Choroid plexus epithelial cell (primary cell): ENCODE data around the gene TMEM255B.

Source experiments
- DNase-seq: peaks from one replicate; pipeline ENCODE4 v3.0.0-alpha.2; 2010; ENCODE audit warnings: low read depth
- H3K4me3 ChIP-seq: 2 replicates; pipeline ENCODE4 v1.5.1; 2011; ENCODE audit warnings: low read depth, mild to moderate bottlenecking, control low read depth, low read length, moderate library complexity
- TF ChIP-seq, protein P1 (sequence below): conservative IDR thresholded peaks from 2 replicates; pipeline ENCODE4 v1.5.1; 2011; ENCODE audit warnings: low read depth, mild to moderate bottlenecking, control low read depth, inconsistent platforms, low read length, moderate library complexity

TMEM255B gene

DNA sequence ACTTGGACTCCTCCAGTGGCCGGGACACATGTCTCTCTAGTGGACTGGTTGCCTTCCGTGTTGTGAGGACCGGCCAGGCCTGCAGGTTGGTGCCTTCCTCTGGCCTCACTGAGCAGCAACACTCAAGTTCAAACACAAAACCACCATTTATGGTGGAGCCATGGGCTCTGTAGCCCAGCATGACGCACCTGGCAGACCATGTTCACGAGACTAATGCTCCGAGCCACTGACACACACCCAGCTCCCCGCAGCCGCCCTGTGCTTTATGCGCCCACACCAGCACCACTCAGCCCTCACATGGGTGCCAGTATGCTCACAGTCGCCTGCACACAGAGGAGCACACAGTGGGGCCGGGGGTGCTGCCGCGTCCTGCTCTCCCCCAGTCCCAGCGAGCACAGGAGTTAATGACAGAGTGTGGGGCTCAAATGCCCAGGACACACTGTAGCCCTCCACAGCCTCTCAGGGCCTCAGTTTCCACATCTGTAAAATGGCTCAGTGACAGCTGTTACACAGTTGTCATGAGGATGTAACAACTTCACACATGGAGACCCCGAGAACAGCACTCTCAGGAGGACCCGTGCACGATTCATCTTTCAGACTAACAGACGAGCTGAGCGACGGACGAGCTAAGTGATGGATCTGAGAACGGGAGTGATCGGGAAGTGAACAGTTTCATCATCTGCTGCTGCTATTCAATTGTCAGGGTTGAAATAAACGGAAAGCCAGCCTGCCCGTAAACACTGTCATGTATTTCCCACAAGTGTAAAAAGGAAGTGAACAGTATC is 97.1 kb downstream of the TMEM255B start:
- H3K4me3 ChIP-seq: no peak overlapping the region
- no peak for DNase-seq
- TF ChIP-seq, protein P1, sequence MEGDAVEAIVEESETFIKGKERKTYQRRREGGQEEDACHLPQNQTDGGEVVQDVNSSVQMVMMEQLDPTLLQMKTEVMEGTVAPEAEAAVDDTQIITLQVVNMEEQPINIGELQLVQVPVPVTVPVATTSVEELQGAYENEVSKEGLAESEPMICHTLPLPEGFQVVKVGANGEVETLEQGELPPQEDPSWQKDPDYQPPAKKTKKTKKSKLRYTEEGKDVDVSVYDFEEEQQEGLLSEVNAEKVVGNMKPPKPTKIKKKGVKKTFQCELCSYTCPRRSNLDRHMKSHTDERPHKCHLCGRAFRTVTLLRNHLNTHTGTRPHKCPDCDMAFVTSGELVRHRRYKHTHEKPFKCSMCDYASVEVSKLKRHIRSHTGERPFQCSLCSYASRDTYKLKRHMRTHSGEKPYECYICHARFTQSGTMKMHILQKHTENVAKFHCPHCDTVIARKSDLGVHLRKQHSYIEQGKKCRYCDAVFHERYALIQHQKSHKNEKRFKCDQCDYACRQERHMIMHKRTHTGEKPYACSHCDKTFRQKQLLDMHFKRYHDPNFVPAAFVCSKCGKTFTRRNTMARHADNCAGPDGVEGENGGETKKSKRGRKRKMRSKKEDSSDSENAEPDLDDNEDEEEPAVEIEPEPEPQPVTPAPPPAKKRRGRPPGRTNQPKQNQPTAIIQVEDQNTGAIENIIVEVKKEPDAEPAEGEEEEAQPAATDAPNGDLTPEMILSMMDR: no peak

DNA sequence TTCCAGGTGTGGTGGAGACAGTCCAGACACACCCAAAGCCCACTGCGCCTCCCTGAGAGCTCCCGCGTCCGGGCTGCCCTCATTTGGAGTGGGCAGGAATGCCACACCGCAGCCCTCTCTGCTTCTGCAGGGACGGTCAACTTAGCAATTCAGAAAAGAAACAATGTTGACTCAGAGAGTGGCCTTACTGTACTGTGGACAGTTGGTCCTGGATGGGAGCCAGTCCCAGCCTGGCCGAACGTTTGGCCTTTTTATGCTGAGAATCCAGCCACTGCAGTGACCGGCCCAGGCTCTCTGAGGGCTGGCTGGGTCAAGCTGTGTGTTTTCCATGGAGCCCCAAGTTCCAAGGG is 97.7 kb downstream of the TMEM255B start:
- DNase-seq: peak; percentile 57
- H3K4me3 ChIP-seq: no peak overlapping the region
- TF ChIP-seq, protein P1: no peak

DNA sequence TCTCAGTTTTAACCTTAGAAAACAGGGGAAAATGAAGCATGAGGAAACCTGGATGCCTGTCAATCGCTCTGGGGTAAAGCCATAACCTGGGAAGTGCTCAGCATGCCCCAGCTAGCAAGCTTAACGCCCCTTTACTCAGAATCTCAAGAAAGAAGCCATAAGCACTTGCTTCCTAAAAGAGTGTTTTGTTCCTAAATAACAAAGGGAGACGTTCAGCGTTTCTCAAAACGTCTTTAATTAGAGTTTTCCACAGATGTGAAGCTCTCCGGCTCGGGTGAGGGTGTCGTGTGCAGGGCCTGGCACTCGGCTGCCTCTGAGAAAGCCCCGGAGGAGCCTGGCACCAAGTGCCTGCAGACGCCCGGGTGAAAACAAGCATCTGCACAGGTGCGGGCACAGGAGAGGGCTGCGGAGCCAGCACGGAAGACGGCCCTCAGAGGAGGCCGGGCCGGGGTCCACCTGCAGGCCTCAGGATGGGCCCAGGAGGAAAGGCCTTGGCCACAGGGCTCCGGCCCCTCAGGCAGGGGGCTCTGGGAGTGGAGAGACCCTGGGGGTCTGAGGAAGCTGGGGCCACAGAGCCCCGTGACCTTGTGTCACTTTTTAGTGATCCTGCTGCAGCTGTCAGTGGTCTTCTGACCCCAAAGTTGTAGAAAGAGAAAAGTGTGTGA is 98.6 kb downstream of the TMEM255B start:
- no peak overlapping the region for H3K4me3 ChIP-seq
- no peak for DNase-seq
- TF ChIP-seq, protein P1: no peak

DNA sequence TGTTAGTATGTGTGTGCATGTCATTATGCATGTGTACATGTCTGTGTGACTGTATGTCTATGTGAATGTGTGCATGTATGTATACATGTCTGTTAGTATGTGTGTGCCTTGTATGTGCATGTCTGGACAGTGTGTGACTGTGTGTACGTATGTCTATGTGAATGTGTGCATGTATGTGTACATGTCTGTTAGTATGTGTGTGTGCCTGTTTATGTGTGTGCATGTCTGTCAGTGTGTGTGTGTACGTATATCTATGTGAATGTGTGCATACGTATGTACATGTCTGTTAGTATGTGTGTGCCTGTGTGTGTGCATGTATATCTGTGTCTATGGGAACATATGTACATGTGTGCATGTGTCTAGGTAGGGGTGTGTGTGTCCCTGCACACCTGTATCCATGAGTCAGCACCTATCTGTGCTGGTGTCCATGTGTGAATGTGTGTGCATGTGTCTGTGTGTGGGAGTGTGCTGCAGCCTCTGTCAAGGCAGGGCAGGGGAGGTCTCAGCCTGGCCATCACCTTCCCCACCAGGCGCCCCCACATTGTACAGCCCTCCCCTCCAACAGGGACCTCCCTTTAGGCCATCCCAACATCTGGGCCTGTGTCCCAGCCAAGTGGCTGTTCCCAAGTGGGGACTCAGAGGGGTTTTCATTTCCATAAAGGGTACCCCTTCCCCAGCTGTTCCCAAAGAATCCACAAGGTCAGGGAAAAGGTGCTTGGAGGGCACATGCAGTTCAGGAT is 100.5 kb downstream of the TMEM255B start:
- DNase-seq: no peak
- TF ChIP-seq, protein P1: no peak
- no peak overlapping the region for H3K4me3 ChIP-seq

DNA sequence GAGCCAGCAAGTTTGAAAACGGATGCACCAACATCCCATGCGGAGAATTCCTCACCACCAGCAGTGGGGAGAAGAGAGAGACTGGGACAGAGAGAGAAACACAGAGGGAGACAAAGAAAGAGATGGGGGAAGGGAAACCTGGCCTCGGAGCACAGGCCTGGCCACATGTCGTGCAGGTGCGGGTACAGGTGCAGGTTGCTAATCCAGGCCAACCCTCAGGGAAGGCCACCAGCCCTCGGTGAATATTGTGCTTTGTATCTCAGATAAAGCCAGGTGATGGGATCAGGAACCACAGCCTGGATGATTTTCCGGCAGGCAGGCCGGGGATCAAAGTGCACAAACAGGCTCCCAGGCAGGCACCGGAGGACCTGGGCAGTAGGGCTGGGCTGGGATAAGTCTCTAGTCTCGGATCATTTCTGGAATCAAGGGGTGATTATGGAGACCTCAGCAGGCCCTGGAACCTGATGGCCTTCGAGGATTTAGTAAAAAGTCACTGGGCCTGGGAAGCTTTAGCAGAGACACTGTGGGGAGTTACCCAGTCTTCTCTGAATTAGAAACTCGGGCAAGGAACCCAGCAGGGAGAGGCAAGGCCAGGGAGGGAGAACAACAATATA is 101.1 kb downstream of the TMEM255B start:
- TF ChIP-seq, protein P1: no peak
- no peak for DNase-seq
- no peak overlapping the region for H3K4me3 ChIP-seq

DNA sequence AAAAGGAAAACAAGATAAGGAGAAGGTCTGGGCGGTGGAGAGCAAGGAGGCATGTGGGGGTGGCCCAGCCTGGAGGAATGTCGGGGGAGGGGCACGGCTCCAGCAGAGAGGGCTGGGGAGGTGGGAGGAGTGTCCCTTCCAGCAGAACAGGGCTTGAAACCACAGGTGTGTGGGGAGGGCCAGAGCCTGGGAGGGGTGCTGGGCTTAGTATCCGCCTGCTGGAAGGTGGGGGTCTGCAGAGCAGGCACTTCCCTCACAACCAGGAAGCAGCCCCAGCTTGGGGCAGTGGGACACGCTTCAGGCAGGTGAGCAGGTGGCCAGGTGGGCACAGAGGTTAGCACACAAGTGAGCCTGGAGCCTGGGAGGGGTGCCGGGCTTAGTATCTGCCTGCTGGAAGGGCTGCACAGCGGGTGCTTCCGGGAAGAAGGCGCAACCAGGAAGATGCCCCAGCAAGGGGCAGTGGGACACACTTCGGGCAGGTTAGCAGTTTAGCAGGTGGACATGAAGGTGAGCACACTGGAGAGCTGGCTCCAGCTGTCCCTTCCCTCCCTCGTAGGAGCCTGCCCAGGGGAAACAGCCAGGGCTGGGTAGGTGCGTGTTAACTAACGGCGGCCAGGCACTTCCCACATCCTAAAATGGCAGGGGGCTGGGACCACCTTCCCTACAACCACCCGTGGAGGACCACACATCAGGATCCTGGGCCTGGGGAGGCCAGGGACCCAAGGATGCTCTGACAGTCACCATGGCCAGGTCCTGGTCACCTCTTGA is 101.8 kb downstream of the TMEM255B start:
- peak; percentile 39 for DNase-seq
- no peak overlapping the region for H3K4me3 ChIP-seq
- TF ChIP-seq, protein P1: no peak
